ENCODE data around the gene AP3B2.
"Not testable (repeated sequence)": the region's sequence is repeated elsewhere in the genome, so short reads cannot be mapped to it uniquely, and the experiment has no call there.

The AP3B2 gene

DNA sequence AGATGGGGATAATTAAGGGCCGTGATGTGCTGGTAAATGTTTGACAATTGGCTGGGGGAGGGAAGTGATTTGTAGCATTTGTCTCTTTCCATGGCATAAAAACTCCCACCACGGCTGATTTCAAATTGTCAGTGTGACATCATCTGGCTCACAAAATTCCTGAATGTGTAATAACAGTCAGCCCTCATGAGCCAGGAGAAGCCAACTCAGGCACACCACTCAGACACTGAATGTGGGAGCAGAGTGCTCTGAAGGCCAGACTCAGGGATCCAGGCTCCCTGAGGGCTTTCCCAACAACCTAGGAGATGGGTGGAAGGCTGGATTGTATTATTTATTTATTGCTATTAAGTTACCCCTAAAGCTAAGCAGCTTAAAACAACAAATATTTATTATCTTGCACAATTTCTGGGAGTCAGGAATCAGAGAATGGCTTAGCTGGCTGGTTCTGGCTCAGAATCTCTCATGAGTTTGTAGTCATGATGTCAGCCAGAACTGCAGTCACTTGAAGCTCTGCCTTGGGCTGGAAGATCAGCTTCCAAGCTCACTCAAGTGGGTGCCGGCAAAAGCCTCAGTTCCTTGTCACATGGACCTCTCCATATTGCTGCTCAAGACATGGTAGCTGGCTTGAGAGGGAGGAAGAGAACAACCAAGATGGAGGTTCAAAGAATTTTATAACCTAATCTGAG is 56.0 kb downstream of the AP3B2 start:
- Histone ChIP-seq H3K36me3 (ENCODE audit: insufficient read depth, low read length) (no peaks in the 10 kb centered on the region), H2AFZ (ENCODE audit: low read depth, low read length) (no peak overlapping the region), H3K4me3 (ENCODE audit: low read length) (no peak overlapping the region), H3K9me3 (ENCODE audit: low read length) (no peaks in the 10 kb centered on the region), H3K27me3 (ENCODE audit: insufficient read depth, low read length) (peaks cover 20% of the 10 kb centered on the region), H3K4me1 (ENCODE audit: insufficient read depth, low read length) (no peaks in the 10 kb centered on the region)

DNA sequence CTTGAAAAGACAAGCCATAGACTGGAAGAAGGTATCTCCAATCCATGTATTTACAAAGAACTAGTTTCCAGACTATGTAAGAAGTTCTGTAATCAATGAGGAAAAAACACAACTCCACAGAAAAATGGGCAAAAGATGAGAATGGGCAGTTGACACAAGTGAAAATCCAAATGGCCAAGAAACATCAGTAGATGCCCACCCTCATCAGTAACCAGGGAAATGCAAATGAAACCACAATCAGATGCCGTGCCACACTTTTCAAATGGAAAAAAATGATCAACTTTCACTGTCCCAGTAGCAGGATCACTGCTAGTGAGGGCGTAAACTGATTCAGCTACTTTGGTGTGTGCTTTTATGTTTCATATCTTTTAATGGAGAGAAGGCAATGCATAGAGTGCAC is 58.0 kb downstream of the AP3B2 start:
- no peaks in the 10 kb centered on the region for H3K36me3 ChIP-seq (ENCODE audit: insufficient read depth, low read length)
- H2AFZ ChIP-seq (ENCODE audit: low read depth, low read length), result no peak overlapping the region
- H3K4me3 ChIP-seq (ENCODE audit: low read length), result no peak overlapping the region
- peaks cover 32% of the 10 kb centered on the region for H3K27me3 ChIP-seq (ENCODE audit: insufficient read depth, low read length)
- peaks cover 6% of the 10 kb centered on the region for H3K4me1 ChIP-seq (ENCODE audit: insufficient read depth, low read length)
- H3K9me3 ChIP-seq (ENCODE audit: low read length), result peaks cover 3% of the 10 kb centered on the region

DNA sequence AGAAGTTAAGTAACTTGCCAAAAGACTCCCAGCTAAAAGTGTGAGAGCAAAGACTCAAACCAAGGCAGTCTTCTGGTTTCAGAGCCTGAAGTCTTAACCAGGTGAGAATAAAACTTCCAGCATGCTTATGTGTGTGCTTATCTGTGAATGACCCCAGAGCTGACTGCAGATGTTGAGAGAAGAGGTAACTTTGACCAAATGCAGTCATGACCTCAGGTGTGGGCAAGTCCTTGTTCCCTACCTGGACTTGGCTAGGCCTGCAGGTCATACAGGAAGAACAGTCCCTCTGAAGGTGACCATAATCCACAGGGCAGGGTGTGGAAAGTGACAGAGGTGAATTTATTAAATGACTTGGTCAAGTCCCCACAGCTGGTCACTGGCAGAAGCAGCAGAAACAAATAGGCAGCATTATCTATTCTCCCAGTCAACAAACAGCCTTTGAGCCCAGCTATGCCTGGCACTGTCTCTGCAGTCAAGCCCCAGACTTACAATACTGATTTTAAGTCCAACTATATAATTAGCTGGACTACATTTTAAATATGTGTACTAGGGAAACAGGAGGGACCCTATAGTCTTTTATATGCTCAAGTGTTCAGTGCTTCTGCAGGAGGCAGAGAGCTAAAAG is 59.5 kb downstream of the AP3B2 start:
- Histone ChIP-seq H3K36me3 (ENCODE audit: insufficient read depth, low read length) (no peaks in the 10 kb centered on the region), H2AFZ (ENCODE audit: low read depth, low read length) (no peak overlapping the region), H3K4me1 (ENCODE audit: insufficient read depth, low read length) (peaks cover 6% of the 10 kb centered on the region), H3K9me3 (ENCODE audit: low read length) (peaks cover 3% of the 10 kb centered on the region), H3K4me3 (ENCODE audit: low read length) (no peak overlapping the region), H3K27me3 (ENCODE audit: insufficient read depth, low read length) (peaks cover 47% of the 10 kb centered on the region)

GRCh38 chr15:82649226-82649999 is 60.3 kb downstream of the AP3B2 start:
- H3K9me3 ChIP-seq (ENCODE audit: low read length), result peaks cover 3% of the 10 kb centered on the region
- H3K4me1 ChIP-seq (ENCODE audit: insufficient read depth, low read length), result peaks cover 6% of the 10 kb centered on the region
- H3K4me3 ChIP-seq (ENCODE audit: low read length), result no peak overlapping the region
- no peaks in the 10 kb centered on the region for H3K36me3 ChIP-seq (ENCODE audit: insufficient read depth, low read length)
- H2AFZ ChIP-seq (ENCODE audit: low read depth, low read length), result no peak overlapping the region
- peaks cover 54% of the 10 kb centered on the region for H3K27me3 ChIP-seq (ENCODE audit: insufficient read depth, low read length)

- Histone ChIP-seq H3K27me3 (ENCODE audit: insufficient read depth, low read length) (peaks cover 59% of the 10 kb centered on the region), H3K4me3 (ENCODE audit: low read length) (peak overlapping the region; percentile 44), H3K36me3 (ENCODE audit: insufficient read depth, low read length) (no peaks in the 10 kb centered on the region), H2AFZ (ENCODE audit: low read depth, low read length) (peak overlapping the region; percentile 99), H3K4me1 (ENCODE audit: insufficient read depth, low read length) (peaks cover 8% of the 10 kb centered on the region), H3K9me3 (ENCODE audit: low read length) (peaks cover 3% of the 10 kb centered on the region)
These were observed 61.2 kb downstream of the AP3B2 start for GRCh38 chr15:82648257-82649103.

GRCh38 chr15:82647835-82648256 is 61.8 kb downstream of the AP3B2 start:
- peaks cover 64% of the 10 kb centered on the region for H3K27me3 ChIP-seq (ENCODE audit: insufficient read depth, low read length)
- no peaks in the 10 kb centered on the region for H3K36me3 ChIP-seq (ENCODE audit: insufficient read depth, low read length)
- peaks cover 8% of the 10 kb centered on the region for H3K4me1 ChIP-seq (ENCODE audit: insufficient read depth, low read length)
- H3K9me3 ChIP-seq (ENCODE audit: low read length), result peaks cover 3% of the 10 kb centered on the region
- H2AFZ ChIP-seq (ENCODE audit: low read depth, low read length), result peak overlapping the region; percentile 99
- H3K4me3 ChIP-seq (ENCODE audit: low read length), result peak overlapping the region; percentile 44

GRCh38 chr15:82647045-82647834 is 62.4 kb downstream of the AP3B2 start, which contains the start of gene CPEB1:
CPEB1 (minus strand) TSS chr15:82647363; CDS start chr15:82628459, 18,904 bp downstream.
- peaks cover 68% of the 10 kb centered on the region for H3K27me3 ChIP-seq (ENCODE audit: insufficient read depth, low read length)
- H3K9me3 ChIP-seq (ENCODE audit: low read length), result peaks cover 3% of the 10 kb centered on the region

DNA sequence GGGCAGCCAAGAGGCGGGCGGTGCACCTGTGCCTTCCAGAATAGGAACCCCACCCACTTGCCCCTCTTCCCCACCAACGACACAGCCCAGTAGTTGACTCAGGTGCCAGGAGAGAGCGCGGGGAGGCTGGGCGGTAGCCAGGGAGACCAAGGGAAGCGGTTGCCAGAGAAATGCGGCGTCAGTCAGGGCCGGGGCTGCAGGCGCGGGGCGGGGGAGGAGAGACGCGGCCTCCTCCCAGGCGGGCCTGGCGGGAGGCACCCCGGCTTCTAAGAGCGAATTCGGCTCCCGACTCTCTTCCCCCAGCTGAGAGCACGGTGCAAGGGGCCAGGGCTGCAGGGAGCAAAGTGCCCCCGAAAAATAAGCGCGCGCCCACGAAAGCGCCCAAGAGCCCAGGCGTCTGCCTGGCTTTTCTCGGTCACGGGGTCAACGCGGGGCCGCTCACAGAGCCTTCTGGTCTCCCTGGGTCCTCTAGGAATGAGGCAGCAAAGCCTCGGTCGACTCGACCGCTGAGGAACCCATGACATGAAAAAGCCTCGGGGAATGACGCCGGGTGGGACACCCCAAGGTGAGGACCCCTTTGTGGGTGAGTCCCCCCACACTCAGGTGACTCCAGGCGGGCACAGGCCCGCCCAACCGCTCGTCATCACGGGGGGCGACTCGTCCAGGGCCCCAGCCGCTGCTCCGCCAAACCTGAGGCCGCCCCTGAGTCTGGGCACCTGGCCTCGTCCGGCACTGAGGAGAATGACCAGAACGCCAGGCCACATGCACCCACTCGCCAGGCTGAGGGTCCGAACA is 63.2 kb downstream of the AP3B2 start:
- peaks cover 75% of the 10 kb centered on the region for H3K27me3 ChIP-seq (ENCODE audit: insufficient read depth, low read length)

More at GRCh38 chr15:82647045-82647834, 62.4 kb downstream of the AP3B2 start, which contains the start of gene CPEB1:
- Histone ChIP-seq H3K36me3 (ENCODE audit: insufficient read depth, low read length) (no peaks in the 10 kb centered on the region), H3K4me1 (ENCODE audit: insufficient read depth, low read length) (peaks cover 8% of the 10 kb centered on the region), H2AFZ (ENCODE audit: low read depth, low read length) (peak within 1 kb of the TSS; percentile 99), H3K4me3 (ENCODE audit: low read length) (peak within 1 kb of the TSS; percentile 44)

GRCh38 chr15:82644967-82645852 is 64.5 kb downstream of the AP3B2 start:
- H3K4me1 ChIP-seq (ENCODE audit: insufficient read depth, low read length); H3K36me3 ChIP-seq (ENCODE audit: insufficient read depth, low read length); H2AFZ ChIP-seq (ENCODE audit: low read depth, low read length); H3K4me3 ChIP-seq (ENCODE audit: low read length); H3K9me3 ChIP-seq (ENCODE audit: low read length): not testable (repeated sequence)
- H3K27me3 ChIP-seq (ENCODE audit: insufficient read depth, low read length), result peaks cover 83% of the 10 kb centered on the region

More for the DNA sequence above, 63.2 kb downstream of the AP3B2 start:
- Histone ChIP-seq H3K4me1 (ENCODE audit: insufficient read depth, low read length) (peaks cover 8% of the 10 kb centered on the region), H3K4me3 (ENCODE audit: low read length) (no peak overlapping the region), H3K9me3 (ENCODE audit: low read length) (peaks cover 3% of the 10 kb centered on the region), H2AFZ (ENCODE audit: low read depth, low read length) (no peak overlapping the region), H3K36me3 (ENCODE audit: insufficient read depth, low read length) (no peaks in the 10 kb centered on the region)

DNA sequence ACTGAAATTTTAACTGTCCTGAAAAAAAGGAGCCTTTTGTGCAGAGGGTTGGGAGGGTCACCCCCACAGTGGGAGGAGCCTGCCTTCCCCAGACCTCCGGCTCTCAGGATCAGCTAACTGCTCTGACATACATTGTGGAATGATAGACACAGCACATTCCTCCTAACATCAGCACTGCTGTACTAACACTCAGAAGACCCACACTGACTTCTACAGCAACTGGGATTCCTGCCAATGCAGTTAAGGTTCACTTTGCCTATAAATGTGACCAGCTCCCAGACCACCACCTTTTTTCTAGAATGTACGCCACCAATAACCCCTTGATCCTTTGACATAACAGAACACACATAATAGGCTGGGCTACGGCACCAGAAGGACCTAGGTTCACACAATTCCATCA is 65.7 kb downstream of the AP3B2 start:
- no peak overlapping the region for H3K4me3 ChIP-seq (ENCODE audit: low read length)
- peaks cover 8% of the 10 kb centered on the region for H3K4me1 ChIP-seq (ENCODE audit: insufficient read depth, low read length)
- no peak overlapping the region for H2AFZ ChIP-seq (ENCODE audit: low read depth, low read length)
- no peaks in the 10 kb centered on the region for H3K36me3 ChIP-seq (ENCODE audit: insufficient read depth, low read length)
- H3K9me3 ChIP-seq (ENCODE audit: low read length), result peaks cover 3% of the 10 kb centered on the region
- peaks cover 80% of the 10 kb centered on the region for H3K27me3 ChIP-seq (ENCODE audit: insufficient read depth, low read length)

- Histone ChIP-seq H2AFZ (ENCODE audit: low read depth, low read length) (no peak overlapping the region), H3K36me3 (ENCODE audit: insufficient read depth, low read length) (no peaks in the 10 kb centered on the region), H3K4me1 (ENCODE audit: insufficient read depth, low read length) (peaks cover 2% of the 10 kb centered on the region), H3K27me3 (ENCODE audit: insufficient read depth, low read length) (peaks cover 76% of the 10 kb centered on the region), H3K9me3 (ENCODE audit: low read length) (peaks cover 3% of the 10 kb centered on the region), H3K4me3 (ENCODE audit: low read length) (no peak overlapping the region)
These were observed 67.0 kb downstream of the AP3B2 start for GRCh38 chr15:82642656-82643055.
